GM18909 (cell line): ENCODE measurements around the gene ANO2.

ENCODE experiments used
- ATAC-seq: cut with Tn5 transposase; IDR thresholded peaks from one replicate; pipeline ENCODE4 v1.9.1; 2021; ENCODE audit warnings: mild to moderate bottlenecking; ENCODE audit not compliant: unreplicated experiment, poor library complexity

The ANO2 gene

DNA sequence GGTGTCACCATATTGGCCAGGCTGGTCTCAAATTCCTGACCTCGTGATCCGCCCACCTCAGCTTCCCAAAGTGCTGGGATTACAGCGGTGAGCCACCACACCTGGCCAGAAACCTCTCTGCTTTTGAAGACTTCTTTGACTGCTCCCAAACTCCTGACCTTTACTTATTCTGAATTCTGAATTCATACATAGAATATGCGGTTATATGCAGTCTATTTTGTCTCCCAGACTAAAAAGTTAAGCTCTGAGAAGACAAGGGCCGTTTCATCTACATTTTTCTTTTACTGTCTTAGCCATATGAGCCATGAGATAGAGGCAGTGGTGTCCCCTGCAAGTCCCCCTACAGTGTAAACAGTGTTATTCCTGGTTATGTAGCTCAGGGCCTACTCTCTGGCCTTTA, 333.9 kb downstream of the ANO2 start:
- no peak for ATAC-seq

DNA sequence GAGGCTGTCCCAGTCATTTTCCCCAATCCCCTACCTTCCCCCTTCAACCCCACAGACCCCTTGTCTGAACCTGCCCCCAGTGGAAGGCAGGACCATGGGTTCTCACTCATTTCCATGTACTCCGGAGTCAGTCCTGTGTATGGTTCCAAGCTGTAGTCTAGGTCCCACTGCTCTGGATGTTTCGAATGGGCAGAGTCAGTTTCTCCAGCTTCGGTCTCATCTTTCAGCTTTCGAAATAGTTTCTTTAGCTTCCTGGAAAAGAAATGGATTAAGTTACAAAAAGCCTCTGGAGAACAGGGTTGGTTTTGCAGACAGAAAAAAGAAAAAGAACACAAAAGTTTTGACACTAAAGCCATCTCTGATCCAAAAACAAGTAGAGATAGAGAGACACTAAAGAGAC, 345.7 kb downstream of the ANO2 start:
- no peak for ATAC-seq

DNA sequence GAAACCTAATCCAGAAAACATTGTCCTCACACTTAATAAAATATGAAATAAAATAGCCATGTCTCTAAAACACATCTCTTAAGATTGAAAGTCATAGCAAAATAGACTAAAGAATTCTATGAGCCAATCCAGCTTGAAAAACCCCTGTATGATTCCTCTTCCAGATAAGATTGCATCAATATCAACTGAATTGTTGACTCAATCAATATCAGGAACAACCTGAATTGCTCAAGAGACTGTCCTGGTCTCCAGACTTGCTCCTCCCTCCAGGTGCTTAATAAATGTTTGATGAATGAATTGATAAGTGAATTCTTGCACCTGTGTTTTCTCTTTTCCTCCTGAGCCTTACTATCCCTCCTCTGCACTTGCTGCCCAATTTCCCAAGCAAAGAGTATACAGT, 351.1 kb downstream of the ANO2 start:
- ATAC-seq: no peak

DNA sequence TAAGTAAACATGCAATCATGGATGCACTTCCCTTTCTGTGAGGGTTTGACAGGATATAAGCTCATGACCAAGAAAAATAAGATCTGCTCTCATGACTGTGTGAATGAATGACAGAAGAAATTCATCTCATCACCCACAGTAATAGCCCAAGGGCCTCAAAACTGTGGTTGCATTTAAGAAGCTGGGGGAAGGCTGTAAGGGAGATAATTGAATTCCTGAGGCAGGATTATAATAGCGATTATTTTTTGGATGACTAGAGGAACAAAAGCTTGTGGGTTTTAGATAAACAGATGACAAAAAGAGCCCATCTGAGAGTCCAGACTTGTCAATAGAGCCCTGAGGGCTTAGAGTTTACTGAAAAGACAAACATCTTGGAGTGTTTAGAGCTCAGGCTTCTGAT, 352.0 kb downstream of the ANO2 start:
- ATAC-seq: no peak

DNA sequence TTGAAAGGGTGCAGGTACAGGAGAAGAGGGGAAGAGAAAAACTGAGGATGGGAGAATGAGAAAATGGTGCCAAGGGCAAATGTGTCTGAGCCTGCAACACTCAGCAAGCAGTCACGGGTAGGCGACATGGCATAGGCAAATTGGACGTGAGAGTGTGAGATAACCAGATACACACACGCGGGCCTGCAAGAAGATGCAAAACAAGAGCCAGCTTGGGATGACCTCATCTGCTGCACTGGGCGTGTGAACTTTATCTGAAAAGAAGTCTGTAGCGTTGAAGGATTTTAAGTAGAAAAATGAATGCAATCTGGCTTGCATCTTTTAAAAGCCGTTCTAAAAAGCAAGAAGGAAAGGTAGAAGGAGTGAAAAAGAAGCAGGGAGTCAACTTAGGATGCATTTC, 352.7 kb downstream of the ANO2 start:
- ATAC-seq: no peak

DNA sequence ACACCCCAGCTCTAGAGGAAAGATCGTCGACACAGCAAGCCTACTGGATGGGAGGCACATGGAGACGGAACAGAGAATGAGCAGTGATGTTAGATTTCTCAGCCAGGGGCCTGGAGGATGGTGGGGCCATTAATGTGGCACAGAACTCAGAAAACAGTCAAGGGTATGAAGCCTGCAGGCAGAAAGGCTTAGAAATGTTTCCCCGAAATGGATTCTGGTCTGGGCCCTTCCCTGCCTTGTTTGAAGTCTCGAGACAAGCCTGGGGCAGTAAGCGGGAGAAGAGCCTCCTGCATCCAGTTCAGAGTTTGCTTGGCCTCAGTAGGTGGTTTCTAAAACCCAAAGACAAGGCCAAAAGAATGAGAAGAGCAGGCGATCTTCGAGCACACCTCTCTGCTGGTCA, 354.7 kb downstream of the ANO2 start:
- no peak for ATAC-seq

DNA sequence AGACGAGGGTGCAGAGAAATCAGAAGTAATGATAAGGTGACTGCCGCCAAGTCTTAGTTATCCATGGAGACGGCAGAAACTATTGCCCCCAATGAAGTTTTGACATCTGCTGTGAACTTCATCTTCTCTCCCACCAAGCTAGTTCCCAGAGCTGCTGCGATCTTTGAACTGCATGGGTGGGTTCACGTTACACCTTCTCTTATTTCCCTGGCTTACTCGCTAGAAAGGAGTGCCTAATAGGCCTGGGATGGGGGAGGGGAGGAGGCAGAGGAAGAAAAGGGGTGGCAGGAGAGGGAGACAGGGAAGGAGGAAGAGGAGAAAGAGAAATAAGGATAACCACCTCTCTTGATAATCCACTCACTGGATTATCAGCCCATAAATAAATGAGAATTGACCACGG, 356.0 kb downstream of the ANO2 start:
- no peak for ATAC-seq

DNA sequence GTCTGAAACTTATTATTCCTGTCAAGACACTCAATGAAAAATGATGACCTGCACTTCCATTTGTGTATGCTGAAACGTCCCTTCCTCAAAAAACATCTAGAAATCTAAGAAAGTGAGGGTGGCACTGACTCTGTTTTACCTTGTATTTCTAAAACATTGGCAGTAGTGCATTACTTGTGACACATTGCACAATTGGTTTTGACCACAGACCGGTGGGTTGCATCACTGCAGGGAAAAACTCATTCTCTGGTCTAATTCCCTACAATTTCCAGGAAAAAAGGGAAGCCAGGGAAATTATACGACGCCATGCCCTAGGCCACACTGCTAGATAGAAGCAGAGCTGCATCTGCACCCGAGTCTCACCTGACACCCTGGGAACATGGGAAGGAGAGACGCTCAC, 356.5 kb downstream of the ANO2 start:
- ATAC-seq: no peak

DNA sequence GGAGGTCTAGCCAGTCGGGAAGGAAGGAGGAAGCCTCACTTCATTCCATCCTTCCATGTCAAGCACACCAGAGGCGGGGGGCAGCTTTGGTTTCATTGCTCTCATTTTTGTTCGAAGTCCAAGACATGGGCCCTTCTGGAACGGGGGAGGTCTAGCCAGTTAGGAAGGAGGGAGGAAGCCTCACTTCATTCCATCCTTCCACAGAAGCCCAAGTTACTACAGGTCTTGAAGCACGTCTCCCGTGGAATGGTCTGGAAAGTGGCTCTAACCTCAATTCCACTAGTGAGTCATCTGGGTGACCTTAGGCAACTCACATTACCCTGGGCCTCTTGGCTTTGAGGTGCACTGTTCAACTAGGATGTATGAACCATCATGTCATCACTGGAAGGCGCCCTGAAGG, 356.9 kb downstream of the ANO2 start:
- no peak for ATAC-seq

DNA sequence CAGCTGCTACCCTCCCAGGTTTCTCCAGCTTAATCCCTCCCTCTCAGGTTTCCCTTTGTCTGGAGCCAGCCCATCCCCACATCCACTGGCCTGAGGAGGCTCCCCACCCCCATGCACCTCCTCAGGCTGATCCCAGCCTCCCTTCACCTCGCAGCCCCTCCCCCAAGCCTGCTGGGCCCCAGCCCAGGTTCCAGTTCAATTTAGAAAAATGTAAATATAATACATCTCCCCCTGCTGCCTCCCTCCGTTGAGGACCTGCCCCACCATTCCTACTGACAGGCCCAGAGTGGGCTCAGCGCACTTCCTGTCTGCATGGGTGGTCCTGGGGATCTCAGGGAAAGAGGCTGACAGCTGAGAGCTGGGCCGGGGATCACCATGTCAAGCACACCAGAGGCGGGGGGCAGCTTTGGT, 357.3 kb downstream of the ANO2 start:
- no peak for ATAC-seq

DNA sequence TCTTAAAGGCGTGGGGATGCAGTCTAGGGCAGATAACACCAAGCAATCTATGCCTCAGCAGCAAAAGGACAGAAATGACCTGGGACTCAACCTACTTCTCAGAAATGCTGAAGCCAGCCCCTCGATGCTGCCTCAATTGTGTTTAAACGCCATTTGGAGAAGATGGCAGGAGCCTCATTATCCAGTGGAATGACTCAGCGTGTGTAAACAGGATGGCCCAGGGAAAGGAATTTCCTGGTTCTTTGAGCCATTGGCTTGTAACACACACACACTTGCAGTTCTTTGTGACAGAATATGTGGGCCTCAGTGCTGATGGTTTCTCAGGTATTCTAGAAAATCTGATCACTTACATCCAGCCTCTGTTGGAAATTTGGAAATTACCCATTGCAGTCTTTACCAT, 358.9 kb downstream of the ANO2 start:
- no peak for ATAC-seq

DNA sequence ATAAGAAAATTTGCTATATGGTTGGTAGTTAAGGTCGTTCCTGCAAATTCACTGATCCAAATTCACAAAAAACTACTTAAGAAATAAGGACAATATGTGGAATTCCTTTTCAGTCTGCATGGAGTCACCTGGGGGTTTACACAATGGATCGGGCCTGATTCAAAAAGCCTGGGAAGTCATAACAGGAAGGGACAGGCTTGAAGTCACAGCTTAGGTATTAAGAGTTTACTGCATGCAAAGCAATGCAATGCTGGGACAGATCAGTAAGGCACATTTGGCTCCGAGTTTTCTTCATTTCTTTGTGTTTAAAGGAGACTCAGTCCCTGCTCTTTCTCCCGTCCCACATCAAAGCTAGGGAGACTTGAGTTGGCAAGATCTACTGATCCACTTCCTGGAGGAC, 359.9 kb downstream of the ANO2 start:
- no peak for ATAC-seq

DNA sequence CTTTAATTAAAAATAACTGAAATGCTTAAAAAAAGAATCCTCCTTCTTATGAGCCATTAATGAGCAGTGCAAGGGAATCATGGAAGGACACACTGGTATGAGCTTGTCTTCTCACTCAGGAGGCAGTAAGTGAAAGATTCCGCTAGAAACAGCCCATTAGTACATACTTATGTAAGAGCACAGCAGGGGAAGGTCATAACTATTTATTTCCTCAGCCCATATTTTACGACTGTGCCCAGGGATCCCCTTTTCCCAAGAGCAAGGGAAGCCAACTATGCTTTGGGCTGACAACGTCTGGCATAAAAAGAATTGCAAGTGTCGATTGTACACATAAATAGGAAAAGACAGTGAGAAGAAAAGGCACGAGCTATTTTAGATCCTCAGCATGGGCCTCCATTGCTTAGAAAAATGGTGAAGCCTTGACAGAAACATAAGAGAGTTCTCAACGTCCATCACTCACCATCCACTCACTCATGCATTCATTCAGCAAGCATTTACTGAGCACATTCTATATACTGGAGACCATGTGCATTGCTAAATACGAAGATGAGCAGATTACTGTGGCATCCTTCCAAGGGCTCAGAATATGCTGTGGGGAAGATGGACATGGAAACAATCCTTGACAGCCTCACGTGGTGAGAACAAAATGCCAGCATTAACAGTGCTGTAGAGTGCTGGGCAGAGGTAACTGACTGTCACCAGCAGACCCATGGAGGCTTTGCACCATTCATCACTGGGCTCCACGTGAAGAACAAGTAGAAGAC, 360.5 kb downstream of the ANO2 start:
- ATAC-seq: no peak

DNA sequence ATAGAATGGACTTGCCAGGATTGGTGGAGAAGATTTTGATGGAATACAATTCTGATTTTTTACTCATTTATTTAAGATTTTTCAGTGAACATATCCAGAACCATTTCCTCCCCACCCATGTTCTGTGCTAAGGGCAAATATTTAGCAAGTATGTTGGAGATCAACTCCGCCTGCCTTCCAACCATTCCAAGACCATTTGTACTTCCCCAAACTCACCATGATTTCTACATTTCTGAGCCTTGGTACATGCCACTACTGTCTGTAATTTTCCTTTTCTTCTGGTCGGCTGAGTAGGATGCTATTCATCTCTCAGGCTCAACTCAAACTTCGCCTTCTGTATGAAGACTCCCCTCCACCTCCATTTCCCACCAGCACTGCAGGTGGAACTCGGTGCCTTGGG, 362.5 kb downstream of the ANO2 start:
- ATAC-seq: no peak

DNA sequence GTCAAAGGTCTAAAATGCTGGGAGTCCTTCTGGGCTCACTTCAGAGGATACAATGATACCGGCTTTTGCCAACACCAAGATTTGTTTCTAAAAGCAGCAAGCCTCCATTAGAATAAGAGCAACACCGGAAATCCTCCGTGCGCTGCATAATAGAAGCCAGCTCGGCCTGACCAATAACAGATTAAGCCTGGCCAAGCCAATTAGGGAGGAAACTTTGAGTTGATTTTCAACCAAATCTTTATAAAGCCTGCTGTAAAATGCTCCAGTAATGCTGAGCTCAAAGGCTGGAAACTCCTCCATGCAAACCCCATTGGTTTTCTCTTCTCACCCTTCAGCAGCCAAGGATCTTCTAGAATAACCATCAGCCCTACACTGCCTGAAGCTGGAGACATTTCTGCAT, 363.0 kb downstream of the ANO2 start:
- no peak for ATAC-seq

DNA sequence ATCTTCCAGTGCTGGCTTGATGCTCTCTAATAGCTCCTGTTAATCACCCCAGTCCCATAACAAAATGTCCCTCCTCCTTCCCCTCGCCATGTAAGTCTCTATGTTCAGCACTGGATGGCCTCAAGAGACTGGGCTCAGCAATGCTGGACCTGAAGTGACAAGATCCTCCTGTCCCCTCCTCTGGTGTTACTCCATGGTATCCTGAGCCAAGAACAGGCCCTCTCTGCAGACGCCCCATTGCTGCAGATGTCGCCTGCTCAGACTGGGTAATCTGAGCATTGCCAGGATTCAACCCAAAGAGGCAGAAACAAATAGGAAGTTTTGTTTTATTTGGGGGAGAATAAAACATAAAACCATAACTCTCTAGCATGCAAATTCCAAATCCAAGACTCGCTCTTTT, 363.4 kb downstream of the ANO2 start:
- no peak for ATAC-seq

DNA sequence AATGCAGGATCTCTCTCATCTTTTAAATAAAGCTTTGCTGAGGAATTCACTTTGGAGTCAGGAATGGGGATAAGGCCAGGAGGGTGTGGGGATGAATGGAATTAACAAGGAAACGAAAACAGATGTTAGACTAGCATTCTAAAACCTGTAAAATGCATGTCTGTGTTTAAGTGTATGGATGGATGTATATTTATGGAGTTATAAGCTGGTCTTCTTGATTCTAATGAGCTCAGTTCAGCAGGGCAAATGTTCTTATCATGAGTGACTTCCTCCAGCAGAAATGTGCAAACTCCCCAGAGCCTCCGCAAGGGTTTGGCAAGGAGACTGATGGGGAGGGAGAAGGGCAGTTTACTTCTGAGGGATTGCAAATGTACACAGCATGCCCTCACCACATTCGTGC, 364.0 kb downstream of the ANO2 start:
- no peak for ATAC-seq

DNA sequence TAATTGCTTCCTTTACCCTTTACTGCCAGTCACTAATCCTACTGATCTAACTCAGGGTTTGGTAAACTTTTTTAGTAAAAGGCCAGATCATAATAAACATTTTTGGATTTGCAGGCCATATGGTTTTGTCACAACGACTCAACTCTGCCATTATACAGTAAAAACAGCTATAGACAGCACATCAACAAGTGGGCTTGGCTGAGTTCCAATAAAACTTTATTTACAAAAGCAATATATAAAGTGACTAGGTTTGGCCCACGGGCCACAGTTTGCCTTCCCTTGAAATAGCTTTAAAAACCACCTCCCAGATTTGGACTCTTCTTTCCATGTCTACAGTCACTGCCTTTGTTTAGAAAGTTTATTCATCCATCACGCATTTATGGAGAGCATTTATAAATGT, 366.3 kb downstream of the ANO2 start:
- no peak for ATAC-seq

DNA sequence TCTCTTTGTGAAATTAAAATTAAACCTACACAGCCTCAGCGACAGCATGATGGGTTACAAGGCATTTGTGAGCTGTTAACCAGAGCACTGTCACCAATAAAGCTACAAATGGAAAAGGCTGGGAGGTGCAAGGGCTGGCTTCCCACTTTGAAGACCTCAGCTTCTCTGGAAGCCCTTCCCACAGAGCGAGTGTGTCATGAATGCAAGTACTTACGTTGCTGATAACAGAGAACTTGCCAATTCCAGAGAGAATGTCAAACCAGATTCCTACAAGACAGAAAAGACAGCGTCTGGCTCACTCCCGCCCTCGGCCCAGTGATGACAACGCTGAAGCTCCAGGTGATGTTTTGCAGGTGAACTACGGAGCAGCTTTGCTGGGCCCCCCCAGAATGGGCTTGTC, 367.3 kb downstream of the ANO2 start:
- no peak for ATAC-seq

DNA sequence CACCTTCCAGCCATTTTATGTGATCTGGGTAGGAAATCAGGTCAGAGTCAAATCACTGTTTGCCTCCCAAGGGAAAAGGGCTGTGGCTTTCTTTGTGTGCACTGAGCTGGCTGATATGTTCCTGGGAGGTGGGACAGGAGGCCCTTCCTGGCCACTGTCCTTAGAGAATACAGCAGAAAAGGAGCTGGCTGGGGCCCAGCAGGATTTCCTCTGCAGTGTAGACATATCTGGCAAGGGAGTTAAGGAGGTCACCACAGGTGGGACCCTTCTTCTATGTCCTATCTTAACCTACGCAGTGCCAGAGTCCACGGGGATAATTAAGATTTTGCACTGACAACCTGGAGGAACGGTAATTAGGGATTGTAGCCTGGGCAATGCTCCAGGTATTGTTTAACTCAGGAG, 367.8 kb downstream of the ANO2 start:
- ATAC-seq: no peak

DNA sequence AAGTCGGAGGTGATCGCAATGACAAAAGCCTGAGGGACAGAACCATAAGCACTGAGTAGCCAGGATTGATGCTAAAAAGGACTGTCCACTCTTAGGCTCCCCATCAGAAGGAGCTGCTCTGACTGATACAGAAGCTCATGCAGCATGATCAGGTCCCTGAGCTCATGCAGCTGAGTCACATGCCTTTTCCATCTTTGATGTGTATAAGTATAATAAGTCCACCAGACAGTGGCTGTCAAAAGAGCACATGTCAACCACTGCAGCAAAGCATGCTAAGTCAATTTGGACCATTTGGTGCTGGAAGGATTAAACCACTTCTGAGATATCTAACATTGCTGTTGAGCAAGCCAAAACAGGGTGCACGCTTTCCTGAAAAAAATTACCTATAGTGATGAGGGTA, 369.1 kb downstream of the ANO2 start:
- ATAC-seq: no peak

DNA sequence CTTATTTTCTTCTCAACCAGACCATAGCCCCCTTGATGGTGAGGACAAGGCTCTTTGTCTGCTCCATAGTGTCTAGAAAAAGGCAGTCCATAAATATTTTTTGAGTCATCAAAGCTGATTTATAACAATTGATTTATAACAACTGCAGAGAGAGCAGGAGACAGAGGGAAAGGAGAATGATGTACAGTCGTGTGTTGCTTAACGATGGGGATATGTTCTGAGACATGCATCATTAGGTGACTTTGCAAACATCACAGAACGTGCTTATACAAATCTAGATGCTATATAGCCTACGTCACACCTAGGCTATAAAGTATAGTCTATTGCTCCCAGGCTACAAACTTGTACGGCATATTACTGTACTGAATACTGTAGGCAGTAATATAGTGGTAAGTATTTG, 369.8 kb downstream of the ANO2 start:
- ATAC-seq: no peak

DNA sequence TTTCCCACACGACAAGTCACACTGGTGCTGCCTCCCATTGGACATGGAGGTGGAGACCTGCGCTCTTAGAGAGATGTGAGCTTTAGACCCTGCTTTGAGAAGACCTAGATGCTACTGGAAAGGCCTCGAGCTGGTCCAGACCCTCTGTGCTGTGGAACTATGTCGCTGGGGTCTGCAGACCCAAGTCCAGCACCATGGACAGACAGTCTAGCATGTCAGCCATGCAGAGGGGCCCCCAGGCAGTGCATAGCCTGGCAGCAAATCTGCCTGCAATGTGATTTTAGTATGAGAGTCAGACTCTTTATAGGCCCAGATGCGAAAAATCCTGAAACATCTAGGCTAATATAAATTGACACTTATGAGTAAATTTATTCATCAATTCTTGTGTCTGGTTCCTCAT, 371.7 kb downstream of the ANO2 start:
- ATAC-seq: no peak
